ENCODE data around the gene TAF6.

TAF6 gene

GRCh38 chr7:100157334-100158228 lies 38.4 kb upstream of the TAF6 start:
- TF ChIP-seq CREB1 (IDR thresholded peaks at IDR 0.05; ENCODE audit: low read depth): no peak
- TF ChIP-seq YY1 (IDR thresholded peaks at IDR 0.05; ENCODE audit: low read depth): no peak
- no peak for TF ChIP-seq EGR1 (IDR thresholded peaks at IDR 0.05)
- no peak for TF ChIP-seq TCF12 (IDR thresholded peaks at IDR 0.05; ENCODE audit: low read depth)
- no peak for TF ChIP-seq CEBPB (IDR thresholded peaks at IDR 0.05)
- no peak for TF ChIP-seq NFIC (IDR thresholded peaks at IDR 0.05)
- no peak for TF ChIP-seq EP300 (IDR thresholded peaks at IDR 0.05; ENCODE audit: borderline replicate concordance)
- no peak for TF ChIP-seq REST (IDR thresholded peaks at IDR 0.05; ENCODE audit: low read depth)
- no peak for TF ChIP-seq MAX (IDR thresholded peaks at IDR 0.05)
- TF ChIP-seq FOXM1 (IDR thresholded peaks at IDR 0.05; ENCODE audit: borderline replicate concordance, low read depth): no peak
- no peak for TF ChIP-seq TEAD4 (IDR thresholded peaks at IDR 0.05)
- TF ChIP-seq TAF1 (IDR thresholded peaks at IDR 0.05; ENCODE audit: low read depth): no peak
- no peak for TF ChIP-seq RAD21 (IDR thresholded peaks at IDR 0.05; ENCODE audit: low read depth)
- no peak for TF ChIP-seq USF1 (IDR thresholded peaks at IDR 0.05)

- no peak for TF ChIP-seq NFIC (IDR thresholded peaks at IDR 0.05)
- no peak for TF ChIP-seq TEAD4 (IDR thresholded peaks at IDR 0.05)
- TF ChIP-seq TCF12 (IDR thresholded peaks at IDR 0.05; ENCODE audit: low read depth): no peak
- no peak for TF ChIP-seq ZBTB7A (IDR thresholded peaks at IDR 0.05; ENCODE audit: low read depth)
- TF ChIP-seq EGR1 (IDR thresholded peaks at IDR 0.05): no peak
- no peak for TF ChIP-seq RAD21 (IDR thresholded peaks at IDR 0.05; ENCODE audit: low read depth)
- TF ChIP-seq EP300 (IDR thresholded peaks at IDR 0.05; ENCODE audit: borderline replicate concordance): no peak
- TF ChIP-seq USF1 (IDR thresholded peaks at IDR 0.05): no peak
- TF ChIP-seq CEBPB (IDR thresholded peaks at IDR 0.05): no peak
- no peak for TF ChIP-seq TAF1 (IDR thresholded peaks at IDR 0.05; ENCODE audit: low read depth)
- no peak for TF ChIP-seq CREB1 (IDR thresholded peaks at IDR 0.05; ENCODE audit: low read depth)
- TF ChIP-seq MAX (IDR thresholded peaks at IDR 0.05): no peak
- no peak for TF ChIP-seq YY1 (IDR thresholded peaks at IDR 0.05; ENCODE audit: low read depth)
- TF ChIP-seq FOXM1 (IDR thresholded peaks at IDR 0.05; ENCODE audit: borderline replicate concordance, low read depth): no peak
- TF ChIP-seq REST (IDR thresholded peaks at IDR 0.05; ENCODE audit: low read depth): no peak
Measured at GRCh38 chr7:100157069-100157333, 37.8 kb upstream of the TAF6 start.

GRCh38 chr7:100156331-100157068 lies 37.3 kb upstream of the TAF6 start:
- TF ChIP-seq REST (IDR thresholded peaks at IDR 0.05; ENCODE audit: low read depth): no peak
- no peak for TF ChIP-seq EP300 (IDR thresholded peaks at IDR 0.05; ENCODE audit: borderline replicate concordance)
- no peak for TF ChIP-seq CREB1 (IDR thresholded peaks at IDR 0.05; ENCODE audit: low read depth)
- TF ChIP-seq TAF1 (IDR thresholded peaks at IDR 0.05; ENCODE audit: low read depth): no peak
